Stimulated activated effector memory CD8-positive, alpha-beta T cell treated with anti-CD3 and anti-CD28 coated beads, Interleukin-12 subunit alpha, Interleukin-12 subunit beta, amount 100 ng/mL, for 72 hours (primary cell): Measurements from ENCODE around the gene DYNLT1.
"Not testable (repeated sequence)": the region's sequence is repeated elsewhere in the genome, so short reads cannot be mapped to it uniquely, and the experiment has no call there.

Experiments
- ATAC-seq: fragments of 150-1000 bp; cut with Tn5 transposase; 2 replicates; pipeline ENCODE4 v1.10.0; 2021
- DNase-seq, 2 donors: peaks; one replicate each; pipeline ENCODE4 v3.0.0; 2021 to 2022; ENCODE audit warnings: low spot score in 2 of 2
- H3K27ac Mint-ChIP-seq: one replicate; pipeline ENCODE4 v1.8.0; 2022; ENCODE audit warnings: mild to moderate bottlenecking, mixed read lengths
- H3K36me3 Mint-ChIP-seq: one replicate; pipeline ENCODE4 v1.8.0; 2022; ENCODE audit warnings: mild to moderate bottlenecking, mixed read lengths
- H3K4me1 Mint-ChIP-seq: one replicate; pipeline ENCODE4 v1.8.0; 2022; ENCODE audit warnings: mixed read lengths
- H3K4me3 Mint-ChIP-seq: one replicate; pipeline ENCODE4 v1.8.0; 2022; ENCODE audit warnings: mild to moderate bottlenecking, mixed read lengths
- H3K9me3 Mint-ChIP-seq: one replicate; pipeline ENCODE4 v1.8.0; 2022; ENCODE audit warnings: mixed read lengths

The DYNLT1 gene

DNA sequence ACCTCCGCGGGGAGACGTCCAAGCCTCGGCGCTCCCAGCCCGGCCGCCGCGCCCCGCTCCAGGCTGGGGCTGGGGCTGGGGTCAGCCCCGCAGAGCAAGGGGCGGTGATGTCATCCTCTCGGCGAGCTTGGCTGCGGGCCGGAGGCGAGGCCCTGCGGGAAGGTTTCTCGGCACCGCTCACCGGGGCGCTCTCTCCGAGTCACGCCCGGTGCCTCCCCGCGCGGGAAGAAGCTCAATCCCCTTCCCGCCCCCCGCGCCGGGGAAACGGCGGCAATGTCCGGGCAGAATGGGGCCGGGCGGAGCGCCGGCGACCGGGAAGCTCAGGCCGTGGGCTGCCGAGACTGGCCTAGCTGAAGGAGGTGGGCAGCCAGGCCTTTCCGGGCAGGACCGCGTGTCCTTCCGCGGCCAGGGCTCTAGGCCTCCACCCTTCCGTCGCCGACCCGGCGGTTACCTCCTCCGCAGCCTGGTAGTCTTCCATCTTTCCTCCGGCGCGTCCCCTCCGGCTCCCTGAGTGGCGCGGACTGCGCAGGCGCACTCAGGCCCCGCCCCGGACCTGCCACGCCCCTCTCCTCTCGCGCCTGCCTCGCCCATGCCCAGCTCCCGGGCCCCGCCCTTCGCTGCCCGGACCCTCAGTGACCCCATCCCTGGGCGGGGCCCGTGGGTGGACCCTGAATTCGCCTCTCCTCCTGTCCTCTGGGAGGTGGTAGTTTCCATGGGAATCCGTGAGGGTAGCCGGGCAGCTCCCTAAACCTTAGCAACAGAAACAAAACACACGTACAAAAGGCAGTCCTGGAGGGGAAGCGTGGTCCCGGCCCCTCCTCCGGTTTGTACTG is at the start of gene DYNLT1:
Gene DYNLT1 (minus strand): TSS at position 513 of the 833 bp plus-strand sequence. CDS start 35 bp downstream, at position 478.
- H3K4me1 Mint-ChIP-seq: peaks cover 74% of the 10 kb centered on the region

DNA sequence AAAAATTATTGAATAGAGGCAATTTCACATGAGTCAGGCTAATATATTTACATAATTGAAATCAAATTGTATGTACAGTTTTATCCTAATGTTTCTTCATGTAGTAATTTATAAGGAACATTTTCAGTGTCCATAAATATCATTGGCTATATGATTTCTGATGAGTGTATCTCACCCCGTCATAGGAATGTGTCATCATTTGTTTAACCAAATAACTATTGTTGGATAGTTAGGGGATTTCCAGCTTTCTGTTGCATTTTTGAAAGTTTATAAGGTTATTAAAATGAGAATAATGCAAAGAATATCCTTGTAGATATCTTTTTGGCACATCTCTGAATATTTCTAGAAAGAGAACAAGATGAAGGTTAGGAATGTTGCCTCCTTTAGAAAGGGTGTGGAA is 44.3 kb upstream of the DYNLT1 start:
- peaks cover 100% of the 10 kb centered on the region for H3K36me3 Mint-ChIP-seq

More for the DNA sequence above, at the start of gene DYNLT1:
- ATAC-seq (peak; percentile 63), DNase-seq (peak; percentile 97 to 99)
- peaks cover 78% of the 10 kb centered on the region for H3K36me3 Mint-ChIP-seq
- peak within 1 kb of the TSS; percentile 94 for H3K27ac Mint-ChIP-seq
- no peaks in the 10 kb centered on the region for H3K9me3 Mint-ChIP-seq
- H3K4me3 Mint-ChIP-seq: peak within 1 kb of the TSS; percentile 77

DNA sequence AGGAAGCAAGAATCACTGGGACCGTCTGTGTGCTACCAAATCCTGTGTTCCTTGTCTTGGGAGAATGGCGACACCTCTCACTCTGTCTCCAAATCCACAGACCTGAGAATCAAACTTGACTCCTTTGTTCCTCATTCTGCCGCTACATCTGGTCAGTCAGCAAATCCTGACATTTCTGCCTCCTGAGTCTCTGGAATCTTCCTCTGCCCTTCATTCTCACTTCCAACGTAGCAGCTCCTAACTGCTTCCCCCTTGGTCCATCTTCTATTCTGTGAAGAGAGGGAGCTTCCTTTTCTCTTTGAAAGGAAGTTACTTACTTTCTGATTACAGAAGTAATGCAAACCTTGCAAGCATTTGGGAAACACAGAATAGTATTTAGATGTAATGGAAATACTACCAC is 43.0 kb upstream of the DYNLT1 start:
- Mint-ChIP-seq H3K9me3 (no peaks in the 10 kb centered on the region), H3K27ac (peak overlapping the region; percentile 76), H3K36me3 (peaks cover 100% of the 10 kb centered on the region), H3K4me3 (peak overlapping the region; percentile 16), H3K4me1 (peaks cover 69% of the 10 kb centered on the region)
- ATAC-seq (no peak), DNase-seq (no peak)

More for the DNA sequence above, 44.3 kb upstream of the DYNLT1 start:
- Mint-ChIP-seq H3K27ac (peak overlapping the region; percentile 40), H3K4me1 (peaks cover 55% of the 10 kb centered on the region), H3K4me3 (no peak overlapping the region), H3K9me3 (no peaks in the 10 kb centered on the region)
- no peak for DNase-seq
- peak; percentile 44 for ATAC-seq

DNA sequence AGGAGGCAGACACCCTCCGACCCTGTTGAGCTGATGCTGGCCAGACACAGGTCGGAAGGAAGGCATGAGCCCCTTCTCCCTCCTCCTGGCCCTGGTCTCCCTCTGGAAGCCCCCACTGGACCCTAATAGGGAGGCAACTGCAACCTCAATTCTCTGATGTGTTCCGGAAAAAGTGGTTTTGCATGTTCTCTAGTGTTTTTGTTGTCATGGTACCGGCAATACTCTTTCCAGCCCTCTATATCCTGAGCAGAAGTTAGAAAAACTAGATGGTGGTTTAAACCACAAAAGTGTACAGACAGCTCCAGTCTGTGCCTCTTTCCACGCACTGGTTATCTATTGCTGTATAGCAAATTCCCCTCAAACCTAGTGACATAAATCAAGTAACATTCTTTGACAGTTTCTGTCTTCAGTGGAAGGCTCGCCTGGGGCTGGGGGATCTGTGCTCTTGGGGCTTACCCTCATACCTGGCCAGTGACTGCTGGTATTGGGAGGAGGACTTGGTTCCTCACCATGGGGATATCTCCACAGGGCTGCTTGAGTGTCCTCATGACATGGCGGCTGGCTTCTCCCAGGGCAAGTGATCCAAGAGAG is 42.3 kb upstream of the DYNLT1 start:
- Mint-ChIP-seq H3K4me3 (peak overlapping the region; percentile 16), H3K36me3 (peaks cover 100% of the 10 kb centered on the region), H3K4me1 (peaks cover 70% of the 10 kb centered on the region), H3K9me3 (no peaks in the 10 kb centered on the region), H3K27ac (peak overlapping the region; percentile 76)
- ATAC-seq (peak; percentile 93), DNase-seq (no peak)

DNA sequence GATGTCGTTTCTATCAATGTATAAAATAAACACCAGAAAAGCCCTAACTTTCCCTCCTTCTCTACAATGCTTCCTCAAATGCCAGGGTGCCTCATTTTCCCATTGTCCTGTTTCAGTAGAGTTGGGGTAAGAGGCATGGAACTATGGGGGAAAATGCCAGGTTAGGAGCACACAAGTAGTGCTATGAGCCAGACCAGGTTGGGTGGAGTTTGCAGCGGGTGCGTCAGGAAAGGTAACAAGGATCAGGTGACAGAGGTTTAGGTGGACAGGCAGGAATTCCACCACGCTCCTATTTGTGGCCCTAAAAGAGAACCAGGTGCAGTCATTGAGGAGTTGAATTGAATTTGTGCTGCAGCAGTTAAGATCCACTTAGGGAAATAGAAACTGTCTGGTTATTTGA is 41.8 kb upstream of the DYNLT1 start:
- Mint-ChIP-seq H3K36me3 (peaks cover 100% of the 10 kb centered on the region), H3K27ac (peak overlapping the region; percentile 76), H3K9me3 (no peaks in the 10 kb centered on the region), H3K4me3 (peak overlapping the region; percentile 16), H3K4me1 (peaks cover 76% of the 10 kb centered on the region)
- ATAC-seq (no peak), DNase-seq (no peak)

DNA sequence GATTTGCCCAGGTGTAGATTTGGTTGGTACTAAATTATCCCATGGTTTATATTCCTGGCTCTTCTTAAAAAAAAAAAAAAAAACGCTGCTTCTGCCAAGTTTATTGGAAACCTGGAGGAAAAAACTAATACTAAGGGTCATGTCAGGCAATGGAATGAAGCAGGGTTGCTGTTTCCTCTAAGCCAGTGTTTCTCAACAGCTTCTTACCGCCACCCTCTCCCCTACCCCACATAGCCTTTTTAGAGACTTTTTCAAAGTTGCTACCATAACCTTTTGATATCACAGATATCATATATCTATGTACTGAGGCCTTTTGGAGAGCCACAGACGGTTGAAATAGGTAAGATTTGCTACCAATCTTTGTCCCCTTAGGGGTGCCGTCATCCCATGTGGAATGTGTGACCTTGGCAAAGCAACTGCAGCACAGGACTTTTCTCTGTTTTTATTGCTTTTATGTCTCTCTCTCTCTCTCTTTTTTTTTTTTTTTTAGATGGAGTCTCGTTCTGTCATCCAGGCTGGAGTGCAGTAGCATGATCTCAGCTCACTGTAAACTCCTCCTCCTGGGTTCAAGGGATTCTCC is 40.3 kb upstream of the DYNLT1 start:
- no peaks in the 10 kb centered on the region for H3K9me3 Mint-ChIP-seq
- H3K36me3 Mint-ChIP-seq: peaks cover 100% of the 10 kb centered on the region
- no peak for DNase-seq
- ATAC-seq: no peak
- peak overlapping the region; percentile 60 for H3K27ac Mint-ChIP-seq
- H3K4me1 Mint-ChIP-seq: peaks cover 76% of the 10 kb centered on the region
- H3K4me3 Mint-ChIP-seq: no peak overlapping the region

DNA sequence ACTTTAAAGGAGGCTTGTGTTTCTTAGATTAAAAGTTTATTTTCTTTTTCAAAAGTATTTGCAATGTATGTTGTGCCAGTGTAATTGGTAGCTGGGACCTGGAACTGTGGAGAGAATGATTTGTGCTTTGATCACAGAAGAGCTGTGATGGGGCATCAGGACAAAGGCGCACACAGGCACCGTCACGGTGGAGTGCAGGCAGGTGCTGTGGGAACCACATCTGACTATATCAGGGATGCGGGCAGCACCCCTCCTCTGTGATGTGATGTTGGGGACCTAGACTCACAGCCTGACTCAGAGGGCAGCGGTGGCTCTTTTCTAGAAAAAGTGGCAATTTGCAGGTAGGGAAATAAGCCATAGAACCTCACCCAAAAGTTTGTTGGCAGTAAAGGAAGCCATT is 39.8 kb upstream of the DYNLT1 start:
- peak overlapping the region; percentile 60 for H3K27ac Mint-ChIP-seq
- peaks cover 100% of the 10 kb centered on the region for H3K36me3 Mint-ChIP-seq
- no peak for DNase-seq
- peak overlapping the region; percentile 1 for H3K4me3 Mint-ChIP-seq
- ATAC-seq: no peak
- H3K9me3 Mint-ChIP-seq: no peaks in the 10 kb centered on the region
- peaks cover 75% of the 10 kb centered on the region for H3K4me1 Mint-ChIP-seq

DNA sequence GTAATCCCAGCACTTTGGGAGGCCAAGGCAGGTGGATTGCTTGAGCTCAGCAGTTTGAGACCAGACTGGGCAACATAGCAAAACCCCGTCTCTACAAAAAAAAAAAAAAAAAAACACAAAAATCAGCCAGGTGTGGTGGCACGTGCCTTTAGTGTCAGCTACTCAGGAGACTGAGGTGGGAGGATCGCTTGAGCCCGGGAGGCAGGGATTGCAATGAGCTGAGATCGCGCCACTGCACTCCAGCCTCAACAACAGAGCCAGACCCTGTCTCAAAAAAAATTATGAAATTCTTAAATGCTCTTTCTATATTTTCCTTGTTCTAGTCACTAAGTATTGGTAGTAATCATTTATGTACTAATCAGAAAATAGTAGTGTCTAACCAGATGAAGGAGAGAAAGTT is 35.9 kb upstream of the DYNLT1 start:
- DNase-seq: no peak
- H3K4me1 Mint-ChIP-seq: peaks cover 55% of the 10 kb centered on the region
- ATAC-seq: no peak
- H3K27ac Mint-ChIP-seq: no peak overlapping the region
- no peaks in the 10 kb centered on the region for H3K9me3 Mint-ChIP-seq
- no peak overlapping the region for H3K4me3 Mint-ChIP-seq
- peaks cover 100% of the 10 kb centered on the region for H3K36me3 Mint-ChIP-seq

DNA sequence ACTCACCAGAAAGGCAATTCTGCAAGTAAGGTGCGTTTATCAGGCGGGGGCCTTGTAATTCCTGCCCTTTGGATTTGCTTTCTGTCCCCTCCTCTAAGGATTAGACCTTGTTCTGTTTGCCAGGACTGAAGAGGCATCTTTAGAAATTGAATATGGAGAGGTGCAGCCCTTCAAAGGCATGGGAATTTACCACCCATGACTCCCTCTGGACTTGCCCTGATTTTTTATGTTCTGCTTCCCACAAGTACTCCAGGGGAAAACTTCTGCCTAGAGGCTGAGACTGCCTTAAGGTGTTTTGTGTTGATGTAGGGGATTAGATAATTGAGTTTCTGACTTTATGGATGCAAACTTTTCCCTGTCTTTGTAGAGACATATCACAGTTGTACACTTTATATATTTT is 35.5 kb upstream of the DYNLT1 start:
- Mint-ChIP-seq H3K9me3 (no peaks in the 10 kb centered on the region), H3K36me3 (peaks cover 100% of the 10 kb centered on the region), H3K4me3 (no peak overlapping the region), H3K4me1 (peaks cover 53% of the 10 kb centered on the region), H3K27ac (no peak overlapping the region)
- ATAC-seq: no peak
- DNase-seq: no peak

DNA sequence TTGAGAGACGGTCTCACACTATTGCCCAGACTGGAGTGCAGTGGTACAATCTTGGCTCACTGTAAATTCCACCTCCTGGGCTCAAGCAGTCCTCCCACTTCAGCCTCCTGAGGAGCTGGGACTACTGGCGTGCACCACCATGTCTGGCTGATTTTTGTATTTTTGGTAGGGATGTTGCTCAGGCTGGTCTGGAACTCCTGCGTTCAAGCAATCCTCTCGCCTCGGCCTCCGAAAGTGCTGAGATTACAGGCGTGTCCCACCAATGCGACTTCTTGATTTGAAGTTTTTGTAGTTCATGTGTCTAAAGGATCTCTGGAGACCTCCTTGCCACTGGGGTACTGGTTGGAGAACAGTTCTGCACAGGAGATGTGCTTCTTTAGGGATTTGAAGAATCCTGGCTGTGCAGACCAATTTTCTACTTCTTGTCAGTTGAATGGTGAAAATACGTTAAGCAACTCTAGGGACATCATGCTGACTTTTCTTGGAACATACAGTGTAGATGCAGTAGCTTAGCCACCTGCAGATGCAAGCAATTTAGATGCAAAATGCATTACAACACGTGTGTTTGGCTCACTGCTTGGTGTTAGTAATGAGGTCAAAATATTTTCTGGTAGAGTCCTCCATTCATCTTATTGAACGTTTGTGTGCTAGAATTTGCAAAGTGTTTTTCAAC is 33.5 kb upstream of the DYNLT1 start:
- peak overlapping the region; percentile 52 for H3K27ac Mint-ChIP-seq

DNA sequence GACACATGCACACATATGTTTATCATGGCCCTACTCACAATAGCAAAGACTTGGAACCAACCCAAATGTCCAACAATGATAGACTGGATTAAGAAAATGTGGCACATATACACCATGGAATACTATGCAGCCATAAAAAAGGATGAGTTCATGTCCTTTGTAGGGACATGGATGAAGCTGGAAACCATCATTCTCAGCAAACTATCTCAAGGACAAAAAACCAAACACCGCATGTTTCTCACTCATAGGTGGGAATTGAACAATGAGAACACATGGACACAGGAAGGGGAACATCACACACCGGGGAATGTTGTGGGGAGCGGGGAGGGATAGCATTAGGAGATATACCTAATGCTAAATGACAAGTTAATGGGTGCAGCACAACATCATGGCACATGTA is 32.6 kb upstream of the DYNLT1 start:
- H3K27ac Mint-ChIP-seq, H3K4me3 Mint-ChIP-seq, ATAC-seq, H3K9me3 Mint-ChIP-seq, DNase-seq: not testable (repeated sequence)
- Mint-ChIP-seq H3K36me3 (peaks cover 100% of the 10 kb centered on the region), H3K4me1 (peaks cover 35% of the 10 kb centered on the region)

More for the DNA sequence above, 33.5 kb upstream of the DYNLT1 start:
- H3K36me3 Mint-ChIP-seq: peaks cover 100% of the 10 kb centered on the region
- H3K4me3 Mint-ChIP-seq: no peak overlapping the region
- DNase-seq (no peak), ATAC-seq (no peak)
- H3K4me1 Mint-ChIP-seq: peaks cover 42% of the 10 kb centered on the region
- peaks cover 2% of the 10 kb centered on the region for H3K9me3 Mint-ChIP-seq

DNA sequence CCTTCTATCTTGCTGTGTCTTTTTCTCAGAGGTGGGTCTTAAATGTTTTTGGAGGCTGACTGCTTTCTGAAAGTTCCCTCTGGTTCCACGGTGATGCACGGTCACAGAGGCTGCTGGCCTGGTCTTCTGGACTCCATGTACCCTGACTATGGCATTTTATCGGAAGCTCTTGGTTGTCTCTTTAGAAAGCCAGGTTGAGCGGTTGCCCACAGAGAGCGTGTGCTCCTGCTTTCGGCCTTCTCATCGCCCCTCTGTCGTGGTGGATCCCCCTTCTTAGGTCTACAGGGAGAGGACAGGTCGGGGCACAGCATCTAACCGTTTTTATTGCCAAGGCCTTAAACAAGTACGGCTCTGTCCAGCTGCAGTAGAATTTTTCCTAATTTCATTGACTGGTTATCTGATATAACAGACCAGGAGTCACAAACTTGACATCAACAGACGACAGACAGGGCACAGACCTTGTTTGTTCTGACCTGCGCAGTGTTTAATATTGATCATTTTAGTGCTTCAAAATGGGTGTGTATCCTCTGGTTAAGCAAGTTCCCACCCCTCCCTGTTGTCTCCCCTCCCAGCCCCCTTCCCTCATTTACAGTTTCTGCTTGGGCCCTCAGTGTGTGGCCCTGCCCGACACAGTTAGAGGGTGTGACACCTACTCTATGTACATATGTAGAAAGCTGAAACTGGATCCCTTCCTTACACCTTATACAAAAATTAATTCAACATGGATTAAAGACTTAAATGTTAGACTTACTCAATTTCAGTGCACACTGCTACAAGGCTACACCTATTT is 30.0 kb upstream of the DYNLT1 start:
- Mint-ChIP-seq H3K36me3 (peaks cover 100% of the 10 kb centered on the region), H3K27ac (peak overlapping the region; percentile 39), H3K4me3 (no peak overlapping the region), H3K9me3 (peaks cover 2% of the 10 kb centered on the region), H3K4me1 (peaks cover 24% of the 10 kb centered on the region)
- DNase-seq (no peak), ATAC-seq (no peak)

DNA sequence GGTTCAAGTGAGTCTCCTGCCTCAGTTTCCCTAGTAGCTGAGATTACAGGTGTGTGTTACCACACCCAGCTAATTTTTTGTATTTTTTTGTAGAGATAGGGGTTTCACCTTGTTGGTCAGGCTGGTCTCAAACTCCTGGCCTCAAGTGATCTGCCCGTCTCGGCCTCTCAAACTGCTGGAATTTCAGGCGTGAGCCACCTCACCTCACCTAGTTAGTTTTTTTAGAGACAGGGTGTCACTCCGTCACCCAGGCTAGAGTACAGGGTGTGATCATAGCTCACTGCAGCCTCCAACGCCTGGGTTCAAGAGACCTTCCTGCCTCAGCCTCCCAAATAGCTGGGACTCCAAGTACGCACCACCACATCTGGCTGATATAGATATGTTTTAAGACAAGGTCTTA is 28.2 kb upstream of the DYNLT1 start:
- H3K27ac Mint-ChIP-seq: no peak overlapping the region
- peaks cover 100% of the 10 kb centered on the region for H3K36me3 Mint-ChIP-seq
- H3K4me1 Mint-ChIP-seq: peaks cover 24% of the 10 kb centered on the region
- H3K4me3 Mint-ChIP-seq: no peak overlapping the region
- DNase-seq: no peak
- H3K9me3 Mint-ChIP-seq: peaks cover 2% of the 10 kb centered on the region
- ATAC-seq: no peak

DNA sequence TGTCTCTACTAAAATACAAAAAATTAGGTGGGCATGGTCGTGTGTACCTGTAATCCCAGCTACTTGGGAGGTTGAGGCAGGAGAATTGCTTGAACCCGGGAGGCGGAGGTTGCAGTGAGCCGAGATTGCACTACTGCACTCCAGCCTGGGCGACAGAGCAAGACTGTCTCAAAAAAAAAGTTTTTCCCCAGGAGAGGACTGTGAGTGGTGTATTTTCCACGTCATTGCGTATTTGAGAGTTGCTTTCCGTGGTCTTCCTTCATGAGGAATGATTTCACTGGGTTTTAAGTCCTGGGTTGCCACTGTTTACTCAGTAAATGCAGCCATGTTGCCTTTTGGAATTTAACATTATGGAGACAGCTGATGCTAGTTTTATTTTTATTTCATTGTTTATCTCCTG is 27.6 kb upstream of the DYNLT1 start:
- not testable (repeated sequence) for H3K27ac Mint-ChIP-seq, ATAC-seq, DNase-seq, H3K9me3 Mint-ChIP-seq, H3K4me3 Mint-ChIP-seq
- Mint-ChIP-seq H3K36me3 (peaks cover 100% of the 10 kb centered on the region), H3K4me1 (peaks cover 26% of the 10 kb centered on the region)
